HG02642 (cell line): ENCODE data around the gene GSTA1.
A peak's percentile ranks its signal among the peaks of the same experiment; 100 is the strongest.
"Not testable (repeated sequence)": the region's sequence is repeated elsewhere in the genome, so short reads cannot be mapped to it uniquely, and the experiment has no call there.

ENCODE experiments used
- ATAC-seq: cut with Tn5 transposase; IDR thresholded peaks from one replicate; pipeline ENCODE4 v1.9.1; 2021; ENCODE audit warnings: mild to moderate bottlenecking; ENCODE audit not compliant: unreplicated experiment, poor library complexity

GSTA1 gene

GRCh38 chr6:52803668-52804255, at the start of gene GSTA1:
Gene GSTA1 (minus strand): TSS chr6:52803816. CDS start chr6:52799267, 4,549 bp downstream.
- not testable (repeated sequence) for ATAC-seq

GRCh38 chr6:52849137-52849536, 45.5 kb upstream of the GSTA1 start:
- ATAC-seq, result no peak

- ATAC-seq, result no peak
Measured at GRCh38 chr6:52846002-52846401, 42.4 kb upstream of the GSTA1 start.

GRCh38 chr6:52843605-52844004, 40.0 kb upstream of the GSTA1 start:
- no peak for ATAC-seq

GRCh38 chr6:52840763-52841585, 37.4 kb upstream of the GSTA1 start, which contains the start of gene GSTA5:
Gene GSTA5 (minus strand): TSS chr6:52840813.
- ATAC-seq, result no peak

- peak; percentile 80 for ATAC-seq
Measured at GRCh38 chr6:52839124-52840055, 35.8 kb upstream of the GSTA1 start.

- no peak for ATAC-seq
Measured at GRCh38 chr6:52834481-52834880, 30.9 kb upstream of the GSTA1 start.

- not testable (repeated sequence) for ATAC-seq
Measured at GRCh38 chr6:52830869-52831268, 27.3 kb upstream of the GSTA1 start.

- no peak for ATAC-seq
Measured at GRCh38 chr6:52829046-52829817, 25.6 kb upstream of the GSTA1 start.

GRCh38 chr6:52828621-52829020, 25.0 kb upstream of the GSTA1 start:
- not testable (repeated sequence) for ATAC-seq

- not testable (repeated sequence) for ATAC-seq
Measured at GRCh38 chr6:52827073-52827783, 23.6 kb upstream of the GSTA1 start.

- ATAC-seq, result no peak
Measured at GRCh38 chr6:52826513-52826912, 22.9 kb upstream of the GSTA1 start.

GRCh38 chr6:52825900-52826459, 22.4 kb upstream of the GSTA1 start:
- not testable (repeated sequence) for ATAC-seq

- ATAC-seq, result not testable (repeated sequence)
Measured at GRCh38 chr6:52825270-52825793, 21.7 kb upstream of the GSTA1 start.

- ATAC-seq, result no peak
Measured at GRCh38 chr6:52821842-52822241, 18.2 kb upstream of the GSTA1 start.

- ATAC-seq, result no peak
Measured at GRCh38 chr6:52820198-52820597, 16.6 kb upstream of the GSTA1 start.

GRCh38 chr6:52815167-52816092, 11.8 kb upstream of the GSTA1 start:
- peak; percentile 85 for ATAC-seq

- ATAC-seq, result not testable (repeated sequence)
Measured at GRCh38 chr6:52814545-52814944, 10.9 kb upstream of the GSTA1 start.
